DOHH2 (cell line): Measurements from ENCODE around the gene INTS3.

Source experiments
- H3F3A ChIP-seq: fragments of 200-600 bp; sonication (generic), shearing (Covaris generic); 2 replicates; pipeline ENCODE4 v1.6.0; 2016; ENCODE audit warnings: antibody characterized with exemption, mild to moderate bottlenecking; ENCODE audit not compliant: control insufficient read depth, insufficient read depth
- H3K27ac ChIP-seq: fragments of 200-600 bp; sonication (generic); 2 replicates; pipeline ENCODE4 v1.5.1; 2014; ENCODE audit warnings: low read depth, mild to moderate bottlenecking, low read length, moderate library complexity
- H3K27me3 ChIP-seq: fragments of 200-600 bp; sonication (generic); 2 replicates; pipeline ENCODE4 v1.6.1; 2014; ENCODE audit warnings: mild to moderate bottlenecking, low read length, mixed read lengths; ENCODE audit not compliant: control insufficient read depth
- H3K36me3 ChIP-seq: fragments of 200-600 bp; sonication (generic); 2 replicates; pipeline ENCODE4 v1.6.1; 2014; ENCODE audit warnings: mild to moderate bottlenecking, low read length, moderate library complexity, mixed read lengths; ENCODE audit not compliant: control insufficient read depth
- H3K4me1 ChIP-seq: fragments of 200-600 bp; sonication (generic); 2 replicates; pipeline ENCODE4 v1.6.1; 2014; ENCODE audit warnings: mild to moderate bottlenecking, low read length, mixed read lengths; ENCODE audit not compliant: control insufficient read depth
- H3K4me2 ChIP-seq: fragments of 200-600 bp; sonication (generic); 2 replicates; pipeline ENCODE4 v1.6.0; 2014; ENCODE audit warnings: mild to moderate bottlenecking, low read length, moderate library complexity
- H3K4me3 ChIP-seq: fragments of 200-600 bp; sonication (generic); 2 replicates; pipeline ENCODE4 v1.5.1; 2014; ENCODE audit warnings: mild to moderate bottlenecking, low read length, mixed read lengths
- H3K79me2 ChIP-seq: fragments of 200-600 bp; sonication (generic); 2 replicates; pipeline ENCODE4 v1.6.1; 2014; ENCODE audit warnings: mild to moderate bottlenecking, low read length, mixed read lengths; ENCODE audit not compliant: control insufficient read depth
- H3K9me2 ChIP-seq: fragments of 200-600 bp; sonication (generic); replicated peaks from 2 replicates; pipeline ENCODE4 v1.6.1; 2014; ENCODE audit warnings: mild to moderate bottlenecking, low read length, mixed read lengths; ENCODE audit not compliant: control insufficient read depth
- H3K9me3 ChIP-seq: fragments of 200-600 bp; sonication (generic); 2 replicates; pipeline ENCODE4 v1.6.1; 2014; ENCODE audit warnings: antibody characterized with exemption, low read length, mixed read lengths; ENCODE audit not compliant: control insufficient read depth, insufficient read depth
- H4K20me1 ChIP-seq: fragments of 200-600 bp; sonication (generic); 2 replicates; pipeline ENCODE4 v1.6.0; 2014; ENCODE audit warnings: low read depth, mild to moderate bottlenecking, antibody characterized with exemption, low read length, moderate library complexity; ENCODE audit not compliant: control insufficient read depth, insufficient read depth
- EZH2phosphoT487 ChIP-seq: fragments of 200-600 bp; sonication (generic); IDR thresholded peaks from 2 replicates; pipeline ENCODE4 v1.6.1; 2017; ENCODE audit warnings: borderline replicate concordance, mild to moderate bottlenecking, antibody characterized with exemption, low read length, moderate library complexity, mixed read lengths
- TF ChIP-seq, protein P1 (sequence below): fragments of 200-600 bp; sonication (generic); IDR thresholded peaks from one replicate; pipeline ENCODE4 v1.5.1; 2014; ENCODE audit warnings: antibody characterized with exemption, mild to moderate bottlenecking, low read depth, low read length; ENCODE audit not compliant: poor library complexity, severe bottlenecking

The INTS3 gene

DNA sequence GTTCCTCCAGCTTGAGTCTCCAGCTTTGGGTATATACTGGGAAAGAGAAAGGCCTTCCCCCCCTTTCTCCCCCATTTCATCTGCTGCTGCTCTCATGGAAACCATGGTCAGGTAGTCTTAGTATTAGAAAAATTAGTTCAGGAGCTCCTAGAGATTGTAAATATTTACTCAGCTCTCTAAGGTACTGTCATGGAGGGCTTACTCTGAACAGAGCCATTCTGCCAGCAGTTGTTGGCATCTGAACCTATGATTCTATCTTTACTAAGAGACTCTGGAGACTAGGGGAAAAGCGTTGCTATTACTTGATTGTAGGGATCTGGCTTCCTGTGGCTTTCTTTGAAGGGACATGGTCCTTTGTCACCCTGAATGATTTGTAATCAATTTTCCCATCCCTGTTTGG lies 6.1 kb downstream of the INTS3 start:
- H3K79me2 ChIP-seq, result peaks cover 26% of the 10 kb centered on the region

DNA sequence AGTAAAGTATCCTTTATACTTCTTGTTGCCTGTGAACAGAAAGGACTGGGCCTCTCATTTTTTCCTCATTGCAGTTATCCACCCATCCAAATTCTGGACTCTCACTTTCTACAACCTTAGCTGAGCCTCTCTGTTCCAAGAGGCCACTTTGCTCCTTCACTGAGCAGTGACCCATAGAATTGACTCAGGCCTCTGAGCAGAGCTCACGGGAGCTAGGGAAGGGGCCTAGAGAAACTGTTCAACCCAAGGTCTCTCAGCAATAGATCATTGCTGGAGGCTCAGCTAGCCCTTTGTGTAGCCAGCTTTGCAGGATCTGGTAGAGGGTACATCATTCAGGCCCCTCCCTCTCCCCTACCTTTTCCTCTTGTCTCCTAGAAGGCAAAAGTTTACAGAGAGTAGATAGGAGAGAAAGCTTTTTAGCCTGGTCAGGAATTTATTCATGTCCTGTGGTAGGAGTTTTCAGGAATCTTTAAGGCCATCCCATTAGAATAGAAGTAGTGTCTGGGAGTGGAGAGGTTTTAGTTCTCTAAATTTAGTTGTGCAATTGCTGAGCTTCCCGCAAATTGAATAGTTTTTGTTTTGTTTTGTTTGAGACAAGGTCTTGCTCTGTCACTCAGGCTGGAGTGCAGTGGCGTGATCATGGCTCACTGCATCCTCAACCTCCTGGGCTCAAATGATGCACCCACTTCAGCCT lies 6.7 kb downstream of the INTS3 start:
- Histone ChIP-seq H3K79me2 (peaks cover 20% of the 10 kb centered on the region), H4K20me1 (no peaks in the 10 kb centered on the region), H3K4me1 (peaks cover 17% of the 10 kb centered on the region), H3K27me3 (no peaks in the 10 kb centered on the region), H3F3A (no peaks in the 10 kb centered on the region), H3K36me3 (peaks cover 16% of the 10 kb centered on the region), H3K4me3 (no peak overlapping the region), H3K4me2 (no peak overlapping the region), H3K27ac (no peak overlapping the region), H3K9me2 (no peaks in the 10 kb centered on the region), H3K9me3 (no peaks in the 10 kb centered on the region)
- no peak for TF ChIP-seq EZH2phosphoT487
- TF ChIP-seq, protein P1, sequence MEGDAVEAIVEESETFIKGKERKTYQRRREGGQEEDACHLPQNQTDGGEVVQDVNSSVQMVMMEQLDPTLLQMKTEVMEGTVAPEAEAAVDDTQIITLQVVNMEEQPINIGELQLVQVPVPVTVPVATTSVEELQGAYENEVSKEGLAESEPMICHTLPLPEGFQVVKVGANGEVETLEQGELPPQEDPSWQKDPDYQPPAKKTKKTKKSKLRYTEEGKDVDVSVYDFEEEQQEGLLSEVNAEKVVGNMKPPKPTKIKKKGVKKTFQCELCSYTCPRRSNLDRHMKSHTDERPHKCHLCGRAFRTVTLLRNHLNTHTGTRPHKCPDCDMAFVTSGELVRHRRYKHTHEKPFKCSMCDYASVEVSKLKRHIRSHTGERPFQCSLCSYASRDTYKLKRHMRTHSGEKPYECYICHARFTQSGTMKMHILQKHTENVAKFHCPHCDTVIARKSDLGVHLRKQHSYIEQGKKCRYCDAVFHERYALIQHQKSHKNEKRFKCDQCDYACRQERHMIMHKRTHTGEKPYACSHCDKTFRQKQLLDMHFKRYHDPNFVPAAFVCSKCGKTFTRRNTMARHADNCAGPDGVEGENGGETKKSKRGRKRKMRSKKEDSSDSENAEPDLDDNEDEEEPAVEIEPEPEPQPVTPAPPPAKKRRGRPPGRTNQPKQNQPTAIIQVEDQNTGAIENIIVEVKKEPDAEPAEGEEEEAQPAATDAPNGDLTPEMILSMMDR, result no peak

More for the DNA sequence above, 6.1 kb downstream of the INTS3 start:
- Histone ChIP-seq H3K4me1 (peaks cover 22% of the 10 kb centered on the region), H3K9me3 (no peaks in the 10 kb centered on the region), H3K4me2 (no peak overlapping the region), H3K36me3 (peaks cover 16% of the 10 kb centered on the region), H3K27ac (no peak overlapping the region), H3K9me2 (no peaks in the 10 kb centered on the region), H4K20me1 (no peaks in the 10 kb centered on the region), H3K4me3 (no peak overlapping the region), H3K27me3 (no peaks in the 10 kb centered on the region), H3F3A (no peaks in the 10 kb centered on the region)
- no peak for TF ChIP-seq EZH2phosphoT487
- TF ChIP-seq, protein P1, result no peak

DNA sequence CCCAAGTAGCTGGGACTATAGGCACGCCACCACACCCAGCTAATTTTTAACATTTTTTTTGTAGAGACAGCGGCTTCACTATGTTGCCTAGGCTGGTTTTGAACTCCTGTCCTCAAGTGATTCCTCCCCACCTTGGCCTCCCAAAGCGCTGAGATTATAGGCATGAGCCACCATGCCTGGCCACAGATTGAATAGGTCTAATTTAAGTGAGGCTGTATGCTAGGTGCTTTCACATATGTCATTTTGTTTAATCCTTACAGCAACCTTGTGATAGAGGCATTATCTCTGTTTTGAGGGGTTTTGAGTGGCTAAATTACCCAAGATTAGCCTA lies 7.2 kb downstream of the INTS3 start:
- H3K9me3 ChIP-seq, result no peaks in the 10 kb centered on the region
- H3K36me3 ChIP-seq, result peaks cover 16% of the 10 kb centered on the region
- no peak overlapping the region for H3K27ac ChIP-seq

More for the DNA sequence above, 7.2 kb downstream of the INTS3 start:
- Histone ChIP-seq H3K79me2 (peaks cover 15% of the 10 kb centered on the region), H3K27me3 (no peaks in the 10 kb centered on the region), H4K20me1 (no peaks in the 10 kb centered on the region), H3K9me2 (no peaks in the 10 kb centered on the region), H3K4me2 (no peak overlapping the region), H3K4me1 (peaks cover 11% of the 10 kb centered on the region), H3K4me3 (no peak overlapping the region), H3F3A (no peaks in the 10 kb centered on the region)
- no peak for TF ChIP-seq EZH2phosphoT487
- TF ChIP-seq, protein P1, result no peak
